GM12801 (cell line): ENCODE data around the gene LRRC71.

Experiments
- CTCF ChIP-seq: IDR thresholded peaks from one replicate; pipeline ENCODE4 v1.5.1; 2011; ENCODE audit warnings: control low read depth; ENCODE audit not compliant: insufficient read length; ENCODE audit errors: extremely low read depth

Gene LRRC71

GRCh38 chr1:156893048-156893953, 27.1 kb upstream of the LRRC71 start, which contains the start of gene PEAR1:
Gene PEAR1 (plus strand): TSS chr1:156893718. CDS start chr1:156903927, 10,209 bp downstream.
- no peak for TF ChIP-seq CTCF

GRCh38 chr1:156894001-156894400, 26.4 kb upstream of the LRRC71 start:
- TF ChIP-seq CTCF = no peak

DNA sequence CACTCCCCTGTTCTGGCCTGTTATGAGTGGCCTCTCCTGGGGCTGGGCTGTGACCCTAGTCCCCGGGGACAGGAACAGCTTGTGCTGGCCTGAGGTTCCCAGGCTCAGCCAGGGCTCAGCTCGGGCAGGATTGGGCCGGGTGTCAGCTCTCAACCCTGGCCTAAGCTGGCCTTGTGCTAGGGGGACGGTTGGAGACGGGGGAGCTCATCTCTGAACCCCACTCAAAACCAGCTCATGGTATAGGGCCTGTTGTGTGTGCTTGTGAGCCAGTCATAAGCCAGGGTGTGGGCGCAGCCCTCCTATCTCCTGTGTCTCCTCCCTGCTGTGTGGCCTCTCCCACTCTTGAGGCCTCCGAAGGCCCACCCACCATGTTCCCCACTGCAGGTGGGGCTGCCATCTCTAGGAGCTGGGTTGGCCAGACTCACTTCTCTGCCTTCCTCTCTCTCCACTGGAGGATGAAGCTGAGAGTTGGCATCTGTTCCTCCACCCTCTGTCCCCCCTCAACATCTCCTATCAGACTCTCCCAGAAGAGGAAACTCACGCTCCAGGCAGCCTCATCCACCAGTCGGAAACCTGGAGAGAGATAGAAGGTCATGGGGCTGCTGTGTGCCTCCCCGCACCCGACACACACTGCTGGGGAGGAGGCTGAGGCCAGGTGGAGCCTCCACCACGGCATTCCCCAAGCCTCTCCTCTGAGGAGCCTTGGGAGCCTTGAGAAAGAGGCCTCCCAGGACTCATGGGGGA, 25.5 kb upstream of the LRRC71 start:
- TF ChIP-seq CTCF = no peak

GRCh38 chr1:156895455-156895812, 25.0 kb upstream of the LRRC71 start:
- TF ChIP-seq CTCF = no peak

DNA sequence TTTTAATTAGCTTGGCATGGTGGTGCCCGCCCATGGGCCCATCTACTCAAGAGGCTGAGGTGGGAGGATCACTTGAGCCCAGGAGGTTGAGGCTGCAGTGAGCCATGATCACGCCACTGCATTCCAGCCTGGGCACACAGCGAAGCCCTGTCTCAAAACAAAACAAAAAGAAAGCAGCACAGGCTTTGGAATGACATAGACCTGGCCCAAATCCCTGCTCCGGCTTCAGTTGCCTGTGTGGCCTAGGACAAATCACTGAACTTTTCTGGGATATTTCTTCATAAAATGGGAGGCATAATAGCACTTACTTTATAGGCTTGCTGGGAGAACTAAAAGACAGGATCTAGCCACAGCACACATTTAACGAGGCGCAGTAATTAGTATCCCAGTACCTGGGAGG, 24.5 kb upstream of the LRRC71 start:
- TF ChIP-seq CTCF = no peak

GRCh38 chr1:156896490-156897033, 23.9 kb upstream of the LRRC71 start:
- TF ChIP-seq CTCF = no peak

- TF ChIP-seq CTCF = no peak
These were observed 23.2 kb upstream of the LRRC71 start for GRCh38 chr1:156897078-156897825.
